GM12878 (cell line): Measurements from ENCODE around the gene CDKN1C. TPM values are rescaled to one million over a fixed set of nuclear protein-coding genes. Genes with fewer than 3 reads are reported as not detected.

Source experiments
- ATAC-seq: fragments of 200-7000 bp; cut with Tn5 transposase; 3 replicates; pipeline ENCODE4 v1.9.1; 2020; ENCODE audit warnings: mild to moderate bottlenecking, moderate library complexity
- BruUV-seq: library from RNA; stranded (reverse); fragments of 400-500 nt; replicated peaks from 2 replicates; lab custom pipeline; 2021; lab: Mats Ljungman, UMichigan
- CTCF ChIA-PET: fragments of 300-600 bp; sonication (Branson Sonifier 250); formaldehyde crosslinking; extraction: SDS; loops from one replicate; lab custom pipeline; 2021; ENCODE audit warnings: inconsistent platforms; lab: Yijun Ruan, JAX
- POLR2A ChIA-PET: fragments of 350-600 bp; formaldehyde crosslinking; extraction: SDS; loops from one replicate; lab custom pipeline; 2021; ENCODE audit warnings: inconsistent platforms; lab: Charles Lee
- RAD21 ChIA-PET: fragments of 300-600 bp; sonication (Branson Sonifier 250); formaldehyde crosslinking; loops from one replicate; lab custom pipeline; 2023; ENCODE audit warnings: antibody characterized with exemption; ENCODE audit not compliant: unreplicated experiment; lab: Charles Lee
- SMC1A ChIA-PET: fragments of 300-600 bp; sonication (Branson Sonifier 250); formaldehyde crosslinking; loops from one replicate; lab custom pipeline; 2023; ENCODE audit not compliant: unreplicated experiment, uncharacterized antibody; lab: Charles Lee
- DNase-seq: peaks from one replicate; pipeline ENCODE4 v3.0.0-alpha.2; 2011; ENCODE audit warnings: low read depth, low spot score
- FAIRE-seq: peaks from 3 replicates; lab custom pipeline; 2011; peaks lifted over from hg19 to GRCh38; lab: Jason Lieb, UNC
- H2AFZ ChIP-seq: 2 replicates; pipeline ENCODE4 v1.6.0; 2011; ENCODE audit warnings: low read depth, low read length, control low read depth; ENCODE audit not compliant: control insufficient read depth
- H3K27ac ChIP-seq: 2 replicates; pipeline ENCODE4 v1.5.1; 2011; ENCODE audit warnings: control low read depth; ENCODE audit not compliant: control insufficient read depth, insufficient read depth
- H3K27me3 ChIP-seq, 2 experiments: replicated peaks in 1 of 2; 2 replicates each; pipeline versions ENCODE4 v1.6.0 to v1.6.1; 2011; ENCODE audit warnings: low read length in 1 of 2; ENCODE audit not compliant: control insufficient read depth in 2 of 2, insufficient read depth in 2 of 2
- H3K36me3 ChIP-seq, 2 experiments: 2 replicates each; pipeline ENCODE4 v1.5.1; 2011; ENCODE audit warnings: low read length in 1 of 2; ENCODE audit not compliant: control insufficient read depth in 2 of 2, insufficient read depth in 2 of 2
- H3K4me1 ChIP-seq: 2 replicates; pipeline ENCODE4 v1.6.1; 2011; ENCODE audit warnings: mild to moderate bottlenecking, low read length, moderate library complexity, mixed read lengths; ENCODE audit not compliant: control insufficient read depth, insufficient read depth
- H3K4me2 ChIP-seq: 2 replicates; pipeline ENCODE4 v1.6.0; 2011; ENCODE audit warnings: control low read depth; ENCODE audit not compliant: control insufficient read depth, insufficient read depth
- H3K4me3 ChIP-seq: fragments of 200-600 bp; sonication (generic); 2 replicates; pipeline ENCODE4 v1.5.1; 2016
- H3K79me2 ChIP-seq: 2 replicates; pipeline ENCODE4 v1.6.0; 2011; ENCODE audit warnings: low read length; ENCODE audit not compliant: control insufficient read depth, insufficient read depth
- H3K9ac ChIP-seq: 2 replicates; pipeline ENCODE4 v1.8.0; 2011; ENCODE audit warnings: low read length, control low read depth, mixed read lengths; ENCODE audit not compliant: control insufficient read depth, insufficient read depth
- H3K9me3 ChIP-seq: replicated peaks from 3 replicates; pipeline ENCODE4 v1.5.1; 2011; ENCODE audit warnings: mild to moderate bottlenecking, low read length; ENCODE audit not compliant: control insufficient read depth, insufficient read depth
- H4K20me1 ChIP-seq: 2 replicates; pipeline ENCODE4 v1.6.0; 2011; ENCODE audit not compliant: control insufficient read depth, insufficient read depth
- ATF3 ChIP-seq: IDR thresholded peaks from 2 replicates; pipeline ENCODE4 v1.6.1; 2011; ENCODE audit warnings: low read depth, mild to moderate bottlenecking, low read length, moderate library complexity, borderline replicate concordance; ENCODE audit errors: extremely low read depth
- HDAC6 ChIP-seq: fragments of 200-600 bp; sonication (generic); IDR thresholded peaks from one replicate; pipeline ENCODE4 v1.8.0; 2017; ENCODE audit warnings: antibody characterized with exemption; ENCODE audit not compliant: unreplicated experiment
- IRF3 ChIP-seq: fragments of 450-650 bp; IDR thresholded peaks from 2 replicates; pipeline ENCODE4 v1.6.1; 2014; ENCODE audit warnings: mild to moderate bottlenecking
- IRF5 ChIP-seq: fragments of 450-650 bp; IDR thresholded peaks from 2 replicates; pipeline ENCODE4 v1.6.1; 2017; ENCODE audit warnings: borderline replicate concordance
- MYB ChIP-seq: fragments of 150-350 bp; IDR thresholded peaks from 2 replicates; pipeline ENCODE4 v1.6.1; 2014; ENCODE audit warnings: mild to moderate bottlenecking, low read depth, low read length, borderline replicate concordance
- MYC ChIP-seq: IDR thresholded peaks from 2 replicates; pipeline ENCODE4 v1.6.1; 2011; ENCODE audit warnings: mild to moderate bottlenecking, low read length, moderate library complexity, inconsistent platforms; ENCODE audit not compliant: insufficient read depth, insufficient replicate concordance, insufficient read length, severe bottlenecking
- NBN ChIP-seq: fragments of 450-650 bp; IDR thresholded peaks from 2 replicates; pipeline ENCODE4 v1.6.1; 2016
- PRDM15 ChIP-seq: fragments of 450-650 bp; formaldehyde crosslinking; IDR thresholded peaks from 2 replicates; pipeline ENCODE4 v1.4.0; 2020; ENCODE audit warnings: mild to moderate bottlenecking, moderate library complexity
- RFX5 ChIP-seq: IDR thresholded peaks from 2 replicates; pipeline ENCODE4 v1.6.1; 2011; ENCODE audit warnings: low read depth, low read length, improper control_type of control experiment
- RUNX3 ChIP-seq: IDR thresholded peaks from 2 replicates; pipeline ENCODE4 v1.6.1; 2012; ENCODE audit warnings: low read length, inconsistent platforms
- SMAD1 ChIP-seq: fragments of 450-650 bp; IDR thresholded peaks from 2 replicates; pipeline ENCODE4 v1.6.1; 2018; ENCODE audit warnings: mild to moderate bottlenecking, low read depth; ENCODE audit not compliant: partially characterized antibody
- YY1 ChIP-seq: IDR thresholded peaks from 2 replicates; pipeline ENCODE4 v1.6.1; 2011; ENCODE audit warnings: low read depth, mild to moderate bottlenecking, low read length
- ZBED1 ChIP-seq: IDR thresholded peaks from 2 replicates; pipeline ENCODE4 v1.6.1; 2016; ENCODE audit warnings: borderline replicate concordance
- ZBTB4 ChIP-seq: fragments of 450-650 bp; formaldehyde crosslinking; IDR thresholded peaks from 2 replicates; pipeline ENCODE4 v1.4.0; 2022; ENCODE audit warnings: mild to moderate bottlenecking, moderate library complexity
- WGBS: methylation state at CpG from one replicate; pipeline ENCODE4 v1.1.6; 2016; ENCODE audit warnings: low lambda C conversion rate; ENCODE audit not compliant: insufficient replicate concordance, insufficient coverage; ENCODE audit errors: missing lambda C conversion rate; 5-methylcytosine and 5-hydroxymethylcytosine counted together
- in situ Hi-C: fragments of 300-500 bp; cut with MboI; formaldehyde crosslinking; loops from 9 replicates; pipeline ENCODE4 v1.14.3; 2018; ENCODE audit warnings: mixed read lengths
- intact Hi-C: fragments of 100-400 bp; cut with micrococcal nuclease; formaldehyde crosslinking; loops from one replicate; pipeline ENCODE4 v1.14.2; 2022; ENCODE audit not compliant: unreplicated experiment
- polyA plus RNA-seq, 11 experiments: library from polyadenylated mRNA; depleted of rRNA in 4 of 11; unstranded in 6 of 11; stranded (reverse) in 5 of 11; fragments of >200 nt; fragmentation: Nextera tagmentation in 4 of 11; fragmentation: Illumina TruSeq in 1 of 11; extraction: Ambion mirVana in 4 of 11; extraction: Trizol in 1 of 11; gene quantifications; 1 replicate in 1 of 11; 2 replicates in 10 of 11; pipeline versions ENCODE4 v1.2.1 to v1.2.3, GENCODE V29; 2011 to 2016; ENCODE audit warnings: inconsistent platforms in 2 of 11, missing spikeins in 2 of 11, low read depth in 1 of 11
- total RNA-seq, 4 experiments: library from RNA; depleted of rRNA in 3 of 4; stranded (reverse); fragments of >200 nt in 3 of 4; fragmentation: Illumina TruSeq in 1 of 4; extraction: Trizol in 1 of 4; gene quantifications; 2 replicates each; pipeline versions ENCODE4 v1.2.1 to v1.2.3, GENCODE V29; 2013 to 2021

Gene CDKN1C
- total and polyA plus RNA-seq, 10 of the 15 experiments (the other 5 are each of a cell fraction or from before 2014, with no cell fraction given), result 0.05 to 0.21 (median 0.14) TPM; not detected in 7

- Histone ChIP-seq H3K4me3 (no peak overlapping the region), H3K27me3 (no peaks in the 10 kb centered on the region), H2AFZ (peak overlapping the region; percentile 68), H3K27ac (no peak overlapping the region), H3K4me2 (no peak overlapping the region), H3K9me3 (no peaks in the 10 kb centered on the region), H4K20me1 (no peaks in the 10 kb centered on the region), H3K79me2 (no peaks in the 10 kb centered on the region; the same call in 1 of the 2 replicates), H3K36me3 (no peaks in the 10 kb centered on the region), H3K4me1 (peaks cover 18% of the 10 kb centered on the region), H3K9ac (no peak overlapping the region)
- ATAC-seq (peak; percentile 45), FAIRE-seq (no peak), DNase-seq (no peak)
- RAD21 ChIA-PET, result no interaction called here
- in situ Hi-C loops (no loop called here), intact Hi-C loops (no loop called here)
- CTCF ChIA-PET, result interaction anchor here (0.7 to 1.7 kb wide), 2 partner anchors 11 to 365 kb away, joined by 4 to 8 read pairs; no protein-coding TSS in a partner anchor
- no TSS peak for BruUV-seq
- WGBS, result 25% methylated on average over 12 of the region's 12 CpGs
- POLR2A ChIA-PET, result no interaction called here
- SMC1A ChIA-PET, result no interaction called here
- no peak for TF ChIP-seq NBN
- no peak for TF ChIP-seq ZBED1
- no peak for TF ChIP-seq ZBTB4
- TF ChIP-seq ATF3, result no peak
- TF ChIP-seq PRDM15 (CRISPR knock-in tag), result no peak
- no peak for TF ChIP-seq HDAC6
- no peak for TF ChIP-seq SMAD1
- TF ChIP-seq MYC, result no peak
- no peak for TF ChIP-seq IRF5
- TF ChIP-seq YY1, result no peak
- no peak for TF ChIP-seq RFX5
- TF ChIP-seq IRF3, result no peak
- TF ChIP-seq MYB, result no peak
- peak; percentile 80 for TF ChIP-seq RUNX3
Observed at GRCh38 chr11:2898366-2899079, 12.9 kb upstream of the CDKN1C start.
